SU-DHL-6 (cell line): ENCODE results near the gene WDR59.

Experiments used
- EZH2phosphoT487 ChIP-seq: fragments of 200-600 bp; sonication (generic), shearing (Covaris generic); conservative IDR thresholded peaks from 2 replicates; pipeline ENCODE4 v1.6.1; 2018; ENCODE audit warnings: mild to moderate bottlenecking, antibody characterized with exemption, low read length, moderate library complexity, mixed read lengths
- TF ChIP-seq, protein P1 (sequence below): fragments of 200-600 bp; sonication (generic); IDR thresholded peaks from one replicate; pipeline ENCODE4 v1.5.1; 2017; ENCODE audit warnings: antibody characterized with exemption, mild to moderate bottlenecking, low read length, moderate library complexity; ENCODE audit not compliant: insufficient read depth, poor library complexity, severe bottlenecking

GRCh38 chr16:74832228-74832627 lies 152.7 kb downstream of the WDR59 start:
- TF ChIP-seq, protein P1, sequence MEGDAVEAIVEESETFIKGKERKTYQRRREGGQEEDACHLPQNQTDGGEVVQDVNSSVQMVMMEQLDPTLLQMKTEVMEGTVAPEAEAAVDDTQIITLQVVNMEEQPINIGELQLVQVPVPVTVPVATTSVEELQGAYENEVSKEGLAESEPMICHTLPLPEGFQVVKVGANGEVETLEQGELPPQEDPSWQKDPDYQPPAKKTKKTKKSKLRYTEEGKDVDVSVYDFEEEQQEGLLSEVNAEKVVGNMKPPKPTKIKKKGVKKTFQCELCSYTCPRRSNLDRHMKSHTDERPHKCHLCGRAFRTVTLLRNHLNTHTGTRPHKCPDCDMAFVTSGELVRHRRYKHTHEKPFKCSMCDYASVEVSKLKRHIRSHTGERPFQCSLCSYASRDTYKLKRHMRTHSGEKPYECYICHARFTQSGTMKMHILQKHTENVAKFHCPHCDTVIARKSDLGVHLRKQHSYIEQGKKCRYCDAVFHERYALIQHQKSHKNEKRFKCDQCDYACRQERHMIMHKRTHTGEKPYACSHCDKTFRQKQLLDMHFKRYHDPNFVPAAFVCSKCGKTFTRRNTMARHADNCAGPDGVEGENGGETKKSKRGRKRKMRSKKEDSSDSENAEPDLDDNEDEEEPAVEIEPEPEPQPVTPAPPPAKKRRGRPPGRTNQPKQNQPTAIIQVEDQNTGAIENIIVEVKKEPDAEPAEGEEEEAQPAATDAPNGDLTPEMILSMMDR: no peak
- TF ChIP-seq EZH2phosphoT487: no peak
